Stimulated activated CD8-positive, alpha-beta memory T cell treated with anti-CD3 and anti-CD28 coated beads, Interleukin-2, amount 100 ng/mL, for 1 hour (primary cell): ENCODE results near the gene LIN54.
A peak's percentile ranks its signal among the peaks of the same experiment; 100 is the strongest.
"Not testable (repeated sequence)": the region's sequence is repeated elsewhere in the genome, so short reads cannot be mapped to it uniquely, and the experiment has no call there.

Experiments
- DNase-seq, 2 donors: peaks; one replicate each; pipeline ENCODE4 v3.0.0-alpha.2; 2020; ENCODE audit warnings: low read depth in 2 of 2

Gene LIN54

GRCh38 chr4:82947498-82947897 lies 63.1 kb downstream of the LIN54 start:
- no peak for DNase-seq

GRCh38 chr4:82939414-82939813 lies 71.2 kb downstream of the LIN54 start:
- DNase-seq: no peak

GRCh38 chr4:82934441-82934840 lies 76.2 kb downstream of the LIN54 start:
- DNase-seq: no peak

GRCh38 chr4:82930848-82931755 lies 79.5 kb downstream of the LIN54 start:
- no peak for DNase-seq

GRCh38 chr4:82921795-82922194 lies 88.8 kb downstream of the LIN54 start:
- no peak for DNase-seq

- no peak for DNase-seq
These were observed 91.2 kb downstream of the LIN54 start for GRCh38 chr4:82919386-82919785.

- no peak for DNase-seq
These were observed 92.5 kb downstream of the LIN54 start for GRCh38 chr4:82918091-82918490.

- DNase-seq: not testable (repeated sequence)
These were observed 96.7 kb downstream of the LIN54 start for GRCh38 chr4:82913968-82914367.

- no peak for DNase-seq
These were observed 97.3 kb downstream of the LIN54 start for GRCh38 chr4:82913305-82913704.

- no peak for DNase-seq
These were observed 101.3 kb downstream of the LIN54 start for GRCh38 chr4:82909326-82909725.

GRCh38 chr4:82906469-82906868 lies 104.2 kb downstream of the LIN54 start:
- no peak for DNase-seq

- DNase-seq: no peak
These were observed 105.4 kb downstream of the LIN54 start for GRCh38 chr4:82905205-82905604.

GRCh38 chr4:82903737-82904136 lies 106.9 kb downstream of the LIN54 start:
- DNase-seq: no peak

GRCh38 chr4:82901183-82901718 lies 109.4 kb downstream of the LIN54 start:
- DNase-seq: no peak

- peak; percentile 95 to 96 for DNase-seq
These were observed 110.0 kb downstream of the LIN54 start, which contains the start of gene THAP9 for GRCh38 chr4:82900411-82901182. Gene THAP9 (plus strand): TSS chr4:82900735. CDS start chr4:82900803, 68 bp downstream.

GRCh38 chr4:82900066-82900410 lies 110.6 kb downstream of the LIN54 start:
- DNase-seq: no peak

- DNase-seq: no peak
These were observed 111.1 kb downstream of the LIN54 start for GRCh38 chr4:82899374-82900065.

- DNase-seq: no peak
These were observed 112.0 kb downstream of the LIN54 start for GRCh38 chr4:82898322-82899243.

GRCh38 chr4:82896755-82897154 lies 113.9 kb downstream of the LIN54 start:
- DNase-seq: no peak

GRCh38 chr4:82893942-82894341 lies 116.7 kb downstream of the LIN54 start:
- no peak for DNase-seq

GRCh38 chr4:82892467-82892802 lies 118.2 kb downstream of the LIN54 start:
- no peak for DNase-seq
